ENCODE results near the gene PRMT1. TPM values are rescaled to one million over a fixed set of nuclear protein-coding genes. Genes with fewer than 3 reads are reported as not detected.

PRMT1 gene
- total RNA-seq, 2 donors from 2014 or later, result 183 to 345 TPM

- Mint-ChIP-seq H3K4me1 (no peaks in the 10 kb centered on the region), H3K4me3 (no peak overlapping the region), H3K9me3 (no peaks in the 10 kb centered on the region), H3K27ac (no peak overlapping the region), H3K27me3 (no peaks in the 10 kb centered on the region), H3K36me3 (ENCODE audit: low read depth) (peaks cover 87% of the 10 kb centered on the region)
- ATAC-seq (replicated peaks), result no peak
Measured at GRCh38 chr19:49658139-49658517, 18.9 kb upstream of the PRMT1 start.

- Mint-ChIP-seq H3K36me3 (ENCODE audit: low read depth) (peaks cover 90% of the 10 kb centered on the region), H3K27me3 (no peaks in the 10 kb centered on the region)
- ATAC-seq (replicated peaks), result no peak
Measured at GRCh38 chr19:49658566-49659442, 18.3 kb upstream of the PRMT1 start.

GRCh38 chr19:49660338-49660961 lies 16.6 kb upstream of the PRMT1 start:
- no peaks in the 10 kb centered on the region for H3K9me3 Mint-ChIP-seq
- no peak for ATAC-seq (replicated peaks)
- H3K27ac Mint-ChIP-seq, result no peak overlapping the region
- peaks cover 90% of the 10 kb centered on the region for H3K36me3 Mint-ChIP-seq (ENCODE audit: low read depth)
- H3K27me3 Mint-ChIP-seq, result no peaks in the 10 kb centered on the region
- H3K4me3 Mint-ChIP-seq, result no peak overlapping the region
- no peaks in the 10 kb centered on the region for H3K4me1 Mint-ChIP-seq

More at GRCh38 chr19:49658566-49659442, 18.3 kb upstream of the PRMT1 start:
- H3K4me3 Mint-ChIP-seq, result no peak overlapping the region
- no peaks in the 10 kb centered on the region for H3K9me3 Mint-ChIP-seq
- peak overlapping the region; percentile 10 for H3K27ac Mint-ChIP-seq
- H3K4me1 Mint-ChIP-seq, result no peaks in the 10 kb centered on the region

- H3K9me3 Mint-ChIP-seq, result no peaks in the 10 kb centered on the region
- peaks cover 81% of the 10 kb centered on the region for H3K36me3 Mint-ChIP-seq (ENCODE audit: low read depth)
- H3K4me1 Mint-ChIP-seq, result peaks cover 5% of the 10 kb centered on the region
- no peak overlapping the region for H3K4me3 Mint-ChIP-seq
- ATAC-seq (replicated peaks), result no peak
- H3K27ac Mint-ChIP-seq, result no peak overlapping the region
- H3K27me3 Mint-ChIP-seq, result no peaks in the 10 kb centered on the region
Measured at GRCh38 chr19:49662011-49662410, 15.1 kb upstream of the PRMT1 start.

GRCh38 chr19:49663224-49663623 lies 13.8 kb upstream of the PRMT1 start:
- peak overlapping the region; percentile 98 for H3K27ac Mint-ChIP-seq
- peaks cover 10% of the 10 kb centered on the region for H3K4me1 Mint-ChIP-seq
- H3K9me3 Mint-ChIP-seq, result no peaks in the 10 kb centered on the region
- peak overlapping the region; percentile 99 for H3K4me3 Mint-ChIP-seq
- ATAC-seq (replicated peaks), result no peak
- H3K27me3 Mint-ChIP-seq, result no peaks in the 10 kb centered on the region
- peaks cover 74% of the 10 kb centered on the region for H3K36me3 Mint-ChIP-seq (ENCODE audit: low read depth)

- Mint-ChIP-seq H3K9me3 (no peaks in the 10 kb centered on the region), H3K4me1 (peaks cover 10% of the 10 kb centered on the region), H3K36me3 (ENCODE audit: low read depth) (peaks cover 73% of the 10 kb centered on the region), H3K27me3 (no peaks in the 10 kb centered on the region), H3K27ac (peak overlapping the region; percentile 98), H3K4me3 (peak overlapping the region; percentile 99)
- peak; percentile 78 for ATAC-seq (replicated peaks)
Measured at GRCh38 chr19:49664171-49665035, 12.7 kb upstream of the PRMT1 start.

- peaks cover 71% of the 10 kb centered on the region for H3K36me3 Mint-ChIP-seq (ENCODE audit: low read depth)
- H3K27me3 Mint-ChIP-seq, result no peaks in the 10 kb centered on the region
- no peaks in the 10 kb centered on the region for H3K9me3 Mint-ChIP-seq
- no peak for ATAC-seq (replicated peaks)
- H3K27ac Mint-ChIP-seq, result peak overlapping the region; percentile 98
- H3K4me1 Mint-ChIP-seq, result peaks cover 10% of the 10 kb centered on the region
- H3K4me3 Mint-ChIP-seq, result peak overlapping the region; percentile 99
Measured at GRCh38 chr19:49665036-49665350, 12.1 kb upstream of the PRMT1 start.

- Mint-ChIP-seq H3K36me3 (ENCODE audit: low read depth) (peaks cover 66% of the 10 kb centered on the region), H3K9me3 (no peaks in the 10 kb centered on the region), H3K27me3 (no peaks in the 10 kb centered on the region), H3K27ac (peak within 1 kb of the TSS; percentile 98), H3K4me1 (peaks cover 10% of the 10 kb centered on the region), H3K4me3 (peak within 1 kb of the TSS; percentile 99)
- peak; percentile 88 for ATAC-seq (replicated peaks)
Measured at GRCh38 chr19:49665351-49666119, 11.5 kb upstream of the PRMT1 start, which contains the start of the genes BCL2L12 and IRF3. BCL2L12 (plus strand) TSS chr19:49665933; CDS start chr19:49666693, 760 bp downstream. IRF3 (minus strand) TSS chr19:49665857; CDS start chr19:49664838, 1,019 bp downstream.

GRCh38 chr19:49666120-49666444 lies 11.0 kb upstream of the PRMT1 start:
- no peaks in the 10 kb centered on the region for H3K27me3 Mint-ChIP-seq
- H3K4me1 Mint-ChIP-seq, result peaks cover 10% of the 10 kb centered on the region
- no peaks in the 10 kb centered on the region for H3K9me3 Mint-ChIP-seq
- H3K36me3 Mint-ChIP-seq (ENCODE audit: low read depth), result peaks cover 62% of the 10 kb centered on the region
- H3K27ac Mint-ChIP-seq, result peak overlapping the region; percentile 98
- ATAC-seq (replicated peaks), result no peak
- H3K4me3 Mint-ChIP-seq, result peak overlapping the region; percentile 99

GRCh38 chr19:49667473-49667872 lies 9.6 kb upstream of the PRMT1 start:
- H3K27ac Mint-ChIP-seq, result peak overlapping the region; percentile 98
- H3K4me1 Mint-ChIP-seq, result peaks cover 18% of the 10 kb centered on the region
- H3K27me3 Mint-ChIP-seq, result no peaks in the 10 kb centered on the region
- peaks cover 55% of the 10 kb centered on the region for H3K36me3 Mint-ChIP-seq (ENCODE audit: low read depth)
- ATAC-seq (replicated peaks), result no peak
- no peaks in the 10 kb centered on the region for H3K9me3 Mint-ChIP-seq
- peak overlapping the region; percentile 99 for H3K4me3 Mint-ChIP-seq

- peaks cover 19% of the 10 kb centered on the region for H3K4me1 Mint-ChIP-seq
- ATAC-seq (replicated peaks), result no peak
- no peaks in the 10 kb centered on the region for H3K9me3 Mint-ChIP-seq
- peaks cover 36% of the 10 kb centered on the region for H3K36me3 Mint-ChIP-seq (ENCODE audit: low read depth)
- H3K4me3 Mint-ChIP-seq, result no peak overlapping the region
- H3K27me3 Mint-ChIP-seq, result no peaks in the 10 kb centered on the region
- H3K27ac Mint-ChIP-seq, result no peak overlapping the region
Measured at GRCh38 chr19:49669516-49669915, 7.6 kb upstream of the PRMT1 start.

- no peaks in the 10 kb centered on the region for H3K27me3 Mint-ChIP-seq
- peaks cover 36% of the 10 kb centered on the region for H3K36me3 Mint-ChIP-seq (ENCODE audit: low read depth)
- no peak for ATAC-seq (replicated peaks)
- no peak overlapping the region for H3K4me3 Mint-ChIP-seq
- H3K4me1 Mint-ChIP-seq, result peaks cover 14% of the 10 kb centered on the region
- peak overlapping the region; percentile 71 for H3K27ac Mint-ChIP-seq
- H3K9me3 Mint-ChIP-seq, result no peaks in the 10 kb centered on the region
Measured at GRCh38 chr19:49672131-49672919, 4.7 kb upstream of the PRMT1 start.

GRCh38 chr19:49676136-49676783 lies 811 bp upstream of the PRMT1 start:
- peak; percentile 30 for ATAC-seq (replicated peaks)
- H3K36me3 Mint-ChIP-seq (ENCODE audit: low read depth), result peaks cover 50% of the 10 kb centered on the region
- H3K9me3 Mint-ChIP-seq, result no peaks in the 10 kb centered on the region
- H3K4me1 Mint-ChIP-seq, result peaks cover 19% of the 10 kb centered on the region
- peak overlapping the region; percentile 99 for H3K27ac Mint-ChIP-seq
- peak overlapping the region; percentile 94 for H3K4me3 Mint-ChIP-seq
- H3K27me3 Mint-ChIP-seq, result no peaks in the 10 kb centered on the region

Data from activated T-helper 17 cell treated with anti-CD3 and anti-CD28 coated beads, Interleukin-2, amount 50 U/mL, for 72 hours (primary cell).